Central memory CD8-positive, alpha-beta T cell (primary cell): ENCODE measurements around the gene LDLRAD3.
"Not testable (repeated sequence)": the region's sequence is repeated elsewhere in the genome, so short reads cannot be mapped to it uniquely, and the experiment has no call there.

Source experiments
- ATAC-seq: fragments of 150-1000 bp; cut with Tn5 transposase; replicated peaks from 2 replicates; pipeline ENCODE4 v1.10.0; 2022; ENCODE audit warnings: mild to moderate bottlenecking, moderate FRiP score, moderate number of reproducible peaks; ENCODE audit not compliant: poor library complexity, severe bottlenecking; ENCODE audit errors: extremely low read depth
- DNase-seq, 2 donors: peaks; one replicate each; pipeline ENCODE4 v3.0.0; 2021; ENCODE audit warnings: low spot score in 2 of 2
- H3K27ac Mint-ChIP-seq: one replicate; pipeline ENCODE4 v1.8.0; 2022; ENCODE audit warnings: low read depth, mild to moderate bottlenecking, moderate library complexity, mixed read lengths
- H3K27me3 Mint-ChIP-seq: one replicate; pipeline ENCODE4 v1.8.0; 2022; ENCODE audit warnings: mixed read lengths
- H3K36me3 Mint-ChIP-seq: one replicate; pipeline ENCODE4 v1.8.0; 2022; ENCODE audit warnings: mild to moderate bottlenecking, moderate library complexity, mixed read lengths; ENCODE audit not compliant: insufficient read depth
- H3K4me1 Mint-ChIP-seq: one replicate; pipeline ENCODE4 v1.8.0; 2022; ENCODE audit warnings: mixed read lengths
- H3K4me3 Mint-ChIP-seq: one replicate; pipeline ENCODE4 v1.8.0; 2022; ENCODE audit warnings: mild to moderate bottlenecking, moderate library complexity, mixed read lengths
- H3K9me3 Mint-ChIP-seq: one replicate; pipeline ENCODE4 v1.8.0; 2022; ENCODE audit warnings: mixed read lengths

Gene LDLRAD3

DNA sequence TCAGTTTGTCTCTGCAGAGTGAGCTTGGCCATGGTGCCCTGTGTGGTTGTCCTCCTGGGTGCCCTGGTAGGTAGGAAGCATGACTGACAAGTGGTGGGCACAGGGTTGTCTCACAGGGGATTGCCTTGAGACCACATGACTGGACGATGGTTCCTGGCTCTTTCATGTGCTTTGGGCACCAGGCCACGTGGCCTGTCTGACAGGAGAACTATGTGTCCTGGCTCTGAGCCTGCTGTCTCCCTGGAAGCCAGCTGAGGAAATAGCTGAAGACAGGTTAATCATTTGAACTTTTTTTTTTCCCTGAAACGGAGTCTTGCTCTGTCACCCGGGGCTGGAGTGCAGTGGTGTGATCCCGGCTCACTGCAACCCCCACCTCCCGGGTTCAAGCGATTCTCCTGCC, 93.2 kb downstream of the LDLRAD3 start:
- H3K27ac Mint-ChIP-seq, result no peak overlapping the region
- DNase-seq (no peak), ATAC-seq (no peak)
- H3K4me1 Mint-ChIP-seq, result no peaks in the 10 kb centered on the region
- H3K4me3 Mint-ChIP-seq, result no peak overlapping the region
- H3K36me3 Mint-ChIP-seq, result no peaks in the 10 kb centered on the region
- peaks cover 63% of the 10 kb centered on the region for H3K27me3 Mint-ChIP-seq
- no peaks in the 10 kb centered on the region for H3K9me3 Mint-ChIP-seq

DNA sequence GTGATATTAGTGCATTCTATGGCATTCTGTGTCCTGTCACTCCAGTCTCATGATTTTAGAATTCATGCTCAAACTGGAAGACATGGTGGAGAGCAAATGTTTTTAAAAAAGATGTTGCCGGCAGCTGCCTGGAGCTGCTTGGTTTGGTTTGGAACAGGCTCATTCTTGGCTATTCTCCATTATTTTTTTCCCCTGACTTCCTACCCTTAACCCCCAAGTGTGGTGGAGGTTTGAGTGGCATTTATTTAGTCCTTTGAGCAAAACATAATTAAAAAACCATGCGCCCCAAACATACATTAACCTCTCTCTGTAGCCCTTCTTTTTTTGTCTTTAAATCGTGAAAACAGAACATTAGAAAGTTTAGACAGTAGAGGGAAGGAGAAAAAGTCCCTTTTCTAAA, 94.7 kb downstream of the LDLRAD3 start:
- DNase-seq (no peak), ATAC-seq (no peak)
- peaks cover 56% of the 10 kb centered on the region for H3K27me3 Mint-ChIP-seq
- H3K4me3 Mint-ChIP-seq, result no peak overlapping the region
- no peaks in the 10 kb centered on the region for H3K36me3 Mint-ChIP-seq
- H3K4me1 Mint-ChIP-seq, result no peaks in the 10 kb centered on the region
- no peak overlapping the region for H3K27ac Mint-ChIP-seq
- no peaks in the 10 kb centered on the region for H3K9me3 Mint-ChIP-seq

- ATAC-seq (no peak), DNase-seq (no peak)
- no peaks in the 10 kb centered on the region for H3K4me1 Mint-ChIP-seq
- H3K27me3 Mint-ChIP-seq, result peaks cover 46% of the 10 kb centered on the region
- no peaks in the 10 kb centered on the region for H3K36me3 Mint-ChIP-seq
- no peaks in the 10 kb centered on the region for H3K9me3 Mint-ChIP-seq
- H3K4me3 Mint-ChIP-seq, result no peak overlapping the region
- H3K27ac Mint-ChIP-seq, result no peak overlapping the region
These were observed 95.6 kb downstream of the LDLRAD3 start for GRCh38 chr11:36039471-36039870.

- DNase-seq (no peak), ATAC-seq (no peak)
- Mint-ChIP-seq H3K4me3 (no peak overlapping the region), H3K4me1 (no peaks in the 10 kb centered on the region), H3K9me3 (peaks cover 6% of the 10 kb centered on the region), H3K27me3 (peaks cover 27% of the 10 kb centered on the region), H3K27ac (no peak overlapping the region), H3K36me3 (no peaks in the 10 kb centered on the region)
These were observed 98.2 kb downstream of the LDLRAD3 start for GRCh38 chr11:36041988-36042611.

- Mint-ChIP-seq H3K4me1 (no peaks in the 10 kb centered on the region), H3K27me3 (peaks cover 21% of the 10 kb centered on the region), H3K4me3 (no peak overlapping the region), H3K27ac (no peak overlapping the region), H3K36me3 (no peaks in the 10 kb centered on the region), H3K9me3 (peaks cover 6% of the 10 kb centered on the region)
- ATAC-seq (no peak), DNase-seq (no peak)
These were observed 100.8 kb downstream of the LDLRAD3 start for GRCh38 chr11:36044636-36045035.

DNA sequence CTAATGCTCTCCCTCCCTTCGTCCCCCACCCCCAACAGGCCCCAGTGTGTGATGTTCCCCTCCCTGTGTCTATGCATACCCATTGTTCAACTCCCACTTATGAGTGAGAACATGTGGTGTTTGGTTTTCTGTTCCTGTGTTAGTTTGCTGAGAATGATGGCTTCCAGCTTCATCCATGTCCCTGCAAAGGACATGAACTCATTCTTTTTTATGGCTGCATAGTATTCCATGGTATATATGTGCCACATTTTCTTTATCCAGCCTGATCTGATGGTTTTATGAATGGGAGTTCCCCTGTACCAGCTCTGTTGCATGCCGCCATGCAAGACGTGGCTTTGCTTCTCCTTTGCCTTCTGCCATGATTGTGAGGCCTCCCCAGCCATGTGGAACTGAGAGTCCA, 102.1 kb downstream of the LDLRAD3 start:
- not testable (repeated sequence) for DNase-seq, H3K9me3 Mint-ChIP-seq, H3K4me3 Mint-ChIP-seq

GRCh38 chr11:36046932-36047331, 103.1 kb downstream of the LDLRAD3 start:
- ATAC-seq (no peak), DNase-seq (no peak)
- Mint-ChIP-seq H3K9me3 (peaks cover 6% of the 10 kb centered on the region), H3K27me3 (peaks cover 4% of the 10 kb centered on the region), H3K27ac (no peak overlapping the region), H3K4me1 (no peaks in the 10 kb centered on the region), H3K4me3 (no peak overlapping the region), H3K36me3 (no peaks in the 10 kb centered on the region)

More for the DNA sequence above, 102.1 kb downstream of the LDLRAD3 start:
- not testable (repeated sequence) for ATAC-seq, H3K27ac Mint-ChIP-seq, H3K36me3 Mint-ChIP-seq, H3K4me1 Mint-ChIP-seq
- peaks cover 13% of the 10 kb centered on the region for H3K27me3 Mint-ChIP-seq

GRCh38 chr11:36047344-36047743, 103.5 kb downstream of the LDLRAD3 start:
- H3K4me3 Mint-ChIP-seq, result no peak overlapping the region

GRCh38 chr11:36048496-36049247, 104.8 kb downstream of the LDLRAD3 start:
- Mint-ChIP-seq H3K36me3 (no peaks in the 10 kb centered on the region), H3K4me1 (no peaks in the 10 kb centered on the region), H3K27me3 (no peaks in the 10 kb centered on the region), H3K4me3 (no peak overlapping the region), H3K9me3 (peaks cover 6% of the 10 kb centered on the region), H3K27ac (no peak overlapping the region)
- DNase-seq, result no peak
- no peak for ATAC-seq

More at GRCh38 chr11:36047344-36047743, 103.5 kb downstream of the LDLRAD3 start:
- peaks cover 6% of the 10 kb centered on the region for H3K9me3 Mint-ChIP-seq
- no peak overlapping the region for H3K27ac Mint-ChIP-seq
- DNase-seq, result no peak
- H3K27me3 Mint-ChIP-seq, result no peaks in the 10 kb centered on the region
- no peaks in the 10 kb centered on the region for H3K36me3 Mint-ChIP-seq
- no peak for ATAC-seq
- no peaks in the 10 kb centered on the region for H3K4me1 Mint-ChIP-seq

GRCh38 chr11:36051235-36052144, 107.6 kb downstream of the LDLRAD3 start:
- Mint-ChIP-seq H3K36me3 (no peaks in the 10 kb centered on the region), H3K27ac (no peak overlapping the region), H3K4me1 (no peaks in the 10 kb centered on the region), H3K27me3 (no peaks in the 10 kb centered on the region), H3K4me3 (no peak overlapping the region), H3K9me3 (peaks cover 9% of the 10 kb centered on the region)
- no peak for ATAC-seq
- no peak for DNase-seq

DNA sequence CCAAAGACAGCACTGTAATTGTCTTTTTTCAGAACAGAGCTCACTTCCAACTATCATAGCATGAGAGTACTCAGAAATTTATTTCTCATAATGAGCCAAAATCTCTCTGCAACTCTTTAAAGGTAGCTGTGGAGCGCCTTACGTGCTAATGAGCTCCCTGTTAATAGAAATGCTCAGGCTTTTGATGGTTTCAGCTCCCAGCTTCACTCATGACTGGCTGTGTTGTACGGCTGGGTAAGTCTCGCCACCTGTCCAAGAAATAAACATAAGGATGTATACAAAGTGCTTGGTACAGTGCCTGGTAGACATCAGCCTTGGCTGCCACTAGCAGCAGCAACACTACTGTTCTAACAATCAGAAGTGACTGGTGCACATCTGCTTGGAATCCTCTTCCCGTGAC, 109.4 kb downstream of the LDLRAD3 start:
- DNase-seq (no peak), ATAC-seq (no peak)
- no peak overlapping the region for H3K27ac Mint-ChIP-seq
- H3K4me3 Mint-ChIP-seq, result no peak overlapping the region
- H3K36me3 Mint-ChIP-seq, result no peaks in the 10 kb centered on the region
- H3K4me1 Mint-ChIP-seq, result no peaks in the 10 kb centered on the region
- peaks cover 8% of the 10 kb centered on the region for H3K9me3 Mint-ChIP-seq
- H3K27me3 Mint-ChIP-seq, result peaks cover 14% of the 10 kb centered on the region

DNA sequence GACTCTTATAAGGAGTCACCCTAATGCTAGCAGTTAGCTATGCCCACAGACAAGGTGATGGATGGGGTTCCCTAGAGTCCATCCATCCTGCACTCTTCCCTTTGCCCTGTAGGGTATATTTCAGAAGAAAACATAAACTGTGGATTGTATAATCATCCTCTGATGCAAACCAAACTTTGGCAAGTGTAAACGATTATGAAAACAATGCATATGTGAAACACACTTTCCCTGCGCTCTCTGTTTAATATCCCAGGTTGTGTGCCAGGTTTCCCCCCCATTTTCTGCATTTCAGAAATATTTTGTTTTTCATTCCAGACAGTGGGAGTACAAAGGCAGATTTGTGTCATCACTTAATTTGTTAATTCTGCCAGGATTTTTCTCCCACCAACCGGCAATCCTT, 110.0 kb downstream of the LDLRAD3 start:
- no peak overlapping the region for H3K27ac Mint-ChIP-seq
- peaks cover 8% of the 10 kb centered on the region for H3K9me3 Mint-ChIP-seq
- H3K4me3 Mint-ChIP-seq, result no peak overlapping the region
- no peaks in the 10 kb centered on the region for H3K36me3 Mint-ChIP-seq
- no peaks in the 10 kb centered on the region for H3K4me1 Mint-ChIP-seq
- no peak for DNase-seq
- ATAC-seq, result no peak
- peaks cover 17% of the 10 kb centered on the region for H3K27me3 Mint-ChIP-seq
